Measurements from ENCODE around the gene BANF2.
A peak's percentile ranks its signal among the peaks of the same experiment; 100 is the strongest.

The BANF2 gene

GRCh38 chr20:17664025-17664633 is 35.6 kb upstream of the BANF2 start:
- DNase-seq (ENCODE audit: low read depth in 2 of 2) = no peak

GRCh38 chr20:17665756-17666155 is 34.0 kb upstream of the BANF2 start:
- DNase-seq (ENCODE audit: low read depth in 2 of 2) = no peak

GRCh38 chr20:17666481-17666880 is 33.3 kb upstream of the BANF2 start:
- no peak for DNase-seq (ENCODE audit: low read depth in 2 of 2)

- no peak for DNase-seq (ENCODE audit: low read depth in 2 of 2)
Observed at GRCh38 chr20:17667445-17667844, 32.3 kb upstream of the BANF2 start.

- no peak for DNase-seq (ENCODE audit: low read depth in 2 of 2)
Observed at GRCh38 chr20:17668432-17668831, 31.3 kb upstream of the BANF2 start.

GRCh38 chr20:17669306-17669931 is 30.3 kb upstream of the BANF2 start:
- no peak for DNase-seq (ENCODE audit: low read depth in 2 of 2)

- no peak for DNase-seq (ENCODE audit: low read depth in 2 of 2)
Observed at GRCh38 chr20:17671011-17671410, 28.8 kb upstream of the BANF2 start.

GRCh38 chr20:17671565-17671964 is 28.2 kb upstream of the BANF2 start:
- no peak for DNase-seq (ENCODE audit: low read depth in 2 of 2)

- DNase-seq (ENCODE audit: low read depth in 2 of 2) = no peak
Observed at GRCh38 chr20:17673084-17673483, 26.7 kb upstream of the BANF2 start.

- no peak for DNase-seq (ENCODE audit: low read depth in 2 of 2)
Observed at GRCh38 chr20:17674722-17675518, 24.8 kb upstream of the BANF2 start.

GRCh38 chr20:17675519-17676377 is 24.0 kb upstream of the BANF2 start:
- no peak for DNase-seq (ENCODE audit: low read depth in 2 of 2)

- no peak for DNase-seq (ENCODE audit: low read depth in 2 of 2)
Observed at GRCh38 chr20:17676378-17676759, 23.4 kb upstream of the BANF2 start.

GRCh38 chr20:17676942-17677341 is 22.8 kb upstream of the BANF2 start:
- no peak for DNase-seq (ENCODE audit: low read depth in 2 of 2)

- DNase-seq (ENCODE audit: low read depth in 2 of 2) = no peak
Observed at GRCh38 chr20:17678295-17678694, 21.5 kb upstream of the BANF2 start.

GRCh38 chr20:17678886-17679285 is 20.9 kb upstream of the BANF2 start:
- DNase-seq (ENCODE audit: low read depth in 2 of 2) = no peak

- no peak for DNase-seq (ENCODE audit: low read depth in 2 of 2)
Observed at GRCh38 chr20:17679941-17680835, 19.6 kb upstream of the BANF2 start.

GRCh38 chr20:17680836-17681725 is 18.7 kb upstream of the BANF2 start:
- peak; percentile 65 to 67 for DNase-seq (ENCODE audit: low read depth in 2 of 2)

GRCh38 chr20:17681726-17682102 is 18.1 kb upstream of the BANF2 start:
- DNase-seq (ENCODE audit: low read depth in 2 of 2) = no peak

- DNase-seq (ENCODE audit: low read depth in 2 of 2) = peak; percentile 91 to 93
Observed at GRCh38 chr20:17682103-17682888, 17.5 kb upstream of the BANF2 start, which contains the start of gene RRBP1. TSS of gene RRBP1 (minus strand) at chr20:17682242. CDS start at chr20:17660507, 21,735 bp downstream.
